PC-9 (cell line): ENCODE measurements around the gene HSPA12B. TPM values are rescaled to one million over a fixed set of nuclear protein-coding genes. Genes with fewer than 3 reads are reported as not detected.

Experiments used
- BruUV-seq: library from RNA; stranded (reverse); fragments of 400-500 nt; replicated peaks from 2 replicates; lab custom pipeline; 2021; lab: Mats Ljungman, UMichigan
- CTCF ChIA-PET: fragments of 300-600 bp; sonication (Branson Sonifier 250); formaldehyde crosslinking; loops from one replicate; lab custom pipeline; 2022; ENCODE audit warnings: antibody characterized with exemption; lab: Charles Lee
- POLR2A ChIA-PET: fragments of 300-600 bp; sonication (Branson Sonifier 250); formaldehyde crosslinking; loops from one replicate; lab custom pipeline; 2022; ENCODE audit warnings: antibody characterized with exemption; ENCODE audit not compliant: unreplicated experiment; lab: Charles Lee
- DNase-seq, 2 experiments: peaks; one replicate each; pipeline versions ENCODE4 v3.0.0 to v3.0.0-alpha.2; 2015 to 2022; ENCODE audit warnings: mixed read lengths in 1 of 2
- H2AFZ ChIP-seq: fragments of 200-600 bp; sonication (generic); 2 replicates; pipeline ENCODE4 v1.8.1; 2017; ENCODE audit warnings: antibody characterized with exemption
- H3F3A ChIP-seq: fragments of 200-600 bp; sonication (generic); 2 replicates; pipeline ENCODE4 v1.8.1; 2017; ENCODE audit warnings: antibody characterized with exemption, mild to moderate bottlenecking, low read depth; ENCODE audit not compliant: insufficient read depth
- H3K27ac ChIP-seq: fragments of 200-600 bp; sonication (generic); 2 replicates; pipeline ENCODE4 v1.6.1; 2016; ENCODE audit warnings: mixed run types
- H3K27me3 ChIP-seq: fragments of 200-600 bp; sonication (generic); 2 replicates; pipeline ENCODE4 v1.6.1; 2016; ENCODE audit warnings: low read depth, mixed run types; ENCODE audit not compliant: insufficient read depth
- H3K36me3 ChIP-seq: fragments of 200-600 bp; sonication (generic); 2 replicates; pipeline ENCODE4 v1.6.1; 2016; ENCODE audit warnings: low read depth, mixed run types
- H3K4me1 ChIP-seq: fragments of 200-600 bp; sonication (generic); replicated peaks from 2 replicates; pipeline ENCODE4 v1.6.1; 2016; ENCODE audit warnings: mixed run types; ENCODE audit not compliant: insufficient read depth
- H3K4me2 ChIP-seq: fragments of 200-600 bp; sonication (generic); 2 replicates; pipeline ENCODE4 v1.6.1; 2017; ENCODE audit warnings: mixed run types
- H3K4me3 ChIP-seq: fragments of 200-600 bp; sonication (generic); 2 replicates; pipeline ENCODE4 v1.6.1; 2016; ENCODE audit warnings: mixed run types
- H3K79me2 ChIP-seq: fragments of 200-600 bp; sonication (generic); 2 replicates; pipeline ENCODE4 v1.6.1; 2017; ENCODE audit warnings: low read depth, mixed run types
- H3K9me2 ChIP-seq: fragments of 200-600 bp; sonication (generic); 2 replicates; pipeline ENCODE4 v1.8.1; 2017; ENCODE audit warnings: mild to moderate bottlenecking; ENCODE audit not compliant: insufficient read depth
- H3K9me3 ChIP-seq: fragments of 200-600 bp; sonication (generic); 2 replicates; pipeline ENCODE4 v1.8.1; 2016; ENCODE audit warnings: low read depth; ENCODE audit not compliant: insufficient read depth
- H4K20me1 ChIP-seq: fragments of 200-600 bp; sonication (generic); 2 replicates; pipeline ENCODE4 v1.8.1; 2017; ENCODE audit not compliant: insufficient read depth
- CTCF ChIP-seq: fragments of 200-600 bp; sonication (generic); conservative IDR thresholded peaks from 2 replicates; pipeline ENCODE4 v1.6.1; 2017; ENCODE audit warnings: mixed run types, antibody characterized with exemption, mild to moderate bottlenecking, moderate library complexity
- EZH2 ChIP-seq: fragments of 200-600 bp; sonication (generic); IDR thresholded peaks from 2 replicates; pipeline ENCODE4 v1.8.0; 2017; ENCODE audit warnings: antibody characterized with exemption, low read depth
- intact Hi-C: fragments of 100-400 bp; cut with micrococcal nuclease; formaldehyde crosslinking; loops from one replicate; pipeline ENCODE4 v1.10.0; 2022; ENCODE audit not compliant: unreplicated experiment
- total RNA-seq: library from RNA; stranded (reverse); gene quantifications from 2 replicates; pipeline ENCODE4 v1.2.3, GENCODE V29; 2021

The HSPA12B gene
- total RNA-seq, 1 experiment from 2014 or later, result not detected

- H3K9me2 ChIP-seq, result no peaks in the 10 kb centered on the region
- peaks cover 15% of the 10 kb centered on the region; the same call in 1 of the 2 replicates for H3F3A ChIP-seq
- intact Hi-C loops, result no loop called here
- no peak overlapping the region for H2AFZ ChIP-seq
- ChIA-PET CTCF (interaction anchor here (0.7 kb wide), 3 partner anchors 14 to 357 kb away, joined by 3 to 4 read pairs (median 4); no protein-coding TSS in a partner anchor), POLR2A (interaction anchor here (0.6 to 0.8 kb wide), 5 partner anchors 9 to 383 kb away, joined by 3 to 7 read pairs (median 4); no protein-coding TSS in a partner anchor)
- no peak overlapping the region for H3K4me3 ChIP-seq
- peak overlapping the region; percentile 38 for H3K4me2 ChIP-seq
- H3K79me2 ChIP-seq, result no peaks in the 10 kb centered on the region
- peaks cover 10% of the 10 kb centered on the region for H3K4me1 ChIP-seq
- TF ChIP-seq EZH2 (no peak), CTCF (no peak)
- peak in 1 of 2 experiments; percentile 62 for DNase-seq
- H3K27ac ChIP-seq, result no peak overlapping the region
- H4K20me1 ChIP-seq, result peaks cover 13% of the 10 kb centered on the region; the same call in 1 of the 2 replicates
- H3K36me3 ChIP-seq, result no peaks in the 10 kb centered on the region
- no peaks in the 10 kb centered on the region for H3K27me3 ChIP-seq
- no TSS peak for BruUV-seq
- H3K9me3 ChIP-seq, result no peaks in the 10 kb centered on the region
Measured at GRCh38 chr20:3777716-3778629, 45.5 kb downstream of the HSPA12B start.

GRCh38 chr20:3778976-3779375 lies 46.5 kb downstream of the HSPA12B start:
- CTCF ChIA-PET, result no interaction called here
- TF ChIP-seq EZH2 (no peak), CTCF (no peak)
- H3K4me2 ChIP-seq, result no peak overlapping the region

GRCh38 chr20:3781153-3781910 lies 48.8 kb downstream of the HSPA12B start, which contains the start of gene SPEF1:
SPEF1 (minus strand) TSS chr20:3781448; CDS start chr20:3781287, 161 bp downstream.
- H4K20me1 ChIP-seq, result peaks cover 38% of the 10 kb centered on the region
- H3K4me3 ChIP-seq, result peak within 1 kb of the TSS; percentile 65
- H3K36me3 ChIP-seq, result no peaks in the 10 kb centered on the region
- intact Hi-C loops, result loop anchor here (1.0 to 10.0 kb wide), 6 partner anchors 13 to 323 kb away; partner anchors contain the start of gene RNF24
- DNase-seq, result peak; percentile 85 to 94
- peaks cover 30% of the 10 kb centered on the region for H3K79me2 ChIP-seq
- BruUV-seq, result no TSS peak
- peaks cover 16% of the 10 kb centered on the region; the same call in 1 of the 2 replicates for H3F3A ChIP-seq
- no peak within 1 kb of the TSS for H3K27ac ChIP-seq
- H3K4me2 ChIP-seq, result peak within 1 kb of the TSS; percentile 84
- POLR2A ChIA-PET, result interaction anchor here (0.5 to 0.8 kb wide), 3 partner anchors 13 to 819 kb away, joined by 3 to 5 read pairs (median 3); partner anchors contain the start of genes ADISSP and AP5S1
- no peaks in the 10 kb centered on the region for H3K27me3 ChIP-seq
- no peaks in the 10 kb centered on the region for H3K9me2 ChIP-seq
- TF ChIP-seq CTCF (peak; percentile 75), EZH2 (no peak)
- H3K4me1 ChIP-seq, result peaks cover 34% of the 10 kb centered on the region
- H3K9me3 ChIP-seq, result no peaks in the 10 kb centered on the region
- peak within 1 kb of the TSS; percentile 71 for H2AFZ ChIP-seq
- CTCF ChIA-PET, result interaction anchor here (0.9 to 1.6 kb wide), 4 partner anchors 13 to 218 kb away, joined by 3 to 7 read pairs (median 5); partner anchors contain the start of gene ADISSP

More at GRCh38 chr20:3778976-3779375, 46.5 kb downstream of the HSPA12B start:
- Histone ChIP-seq H3K4me1 (peaks cover 20% of the 10 kb centered on the region), H3K79me2 (peaks cover 9% of the 10 kb centered on the region), H4K20me1 (peaks cover 23% of the 10 kb centered on the region), H3F3A (peaks cover 16% of the 10 kb centered on the region; the same call in 1 of the 2 replicates), H2AFZ (no peak overlapping the region), H3K9me3 (no peaks in the 10 kb centered on the region), H3K4me3 (no peak overlapping the region), H3K36me3 (no peaks in the 10 kb centered on the region), H3K9me2 (no peaks in the 10 kb centered on the region), H3K27me3 (no peaks in the 10 kb centered on the region), H3K27ac (no peak overlapping the region)
- no TSS peak for BruUV-seq
- DNase-seq, result no peak
- POLR2A ChIA-PET, result no interaction called here
- intact Hi-C loops, result no loop called here
